GM19238 (cell line): ENCODE data around the gene CHIC2.
"Not testable (repeated sequence)": the region's sequence is repeated elsewhere in the genome, so short reads cannot be mapped to it uniquely, and the experiment has no call there.

Source experiments
- DNase-seq: peaks from one replicate; pipeline ENCODE4 v3.0.0; 2011; ENCODE audit warnings: low spot score; ENCODE audit not compliant: insufficient read length

CHIC2 gene

DNA sequence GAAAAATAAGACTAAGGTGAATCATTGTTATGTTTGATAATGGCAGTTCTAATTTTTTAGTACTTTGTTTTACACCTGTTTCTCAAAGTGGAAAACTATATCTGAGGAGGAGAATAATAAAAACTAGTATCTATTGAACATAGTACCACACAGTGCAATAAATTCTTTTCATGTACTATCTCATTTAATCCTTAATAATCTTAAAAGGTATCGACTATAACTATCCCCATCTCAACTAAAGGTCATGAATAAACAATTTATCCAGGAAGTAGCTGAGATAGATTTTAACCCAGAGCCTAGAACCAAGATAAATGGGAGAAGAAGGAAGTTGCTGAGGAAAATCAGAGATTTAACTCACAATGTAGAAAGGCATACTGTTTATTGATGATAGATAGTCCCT lies 2.5 kb downstream of the CHIC2 start:
- no peak for DNase-seq

DNA sequence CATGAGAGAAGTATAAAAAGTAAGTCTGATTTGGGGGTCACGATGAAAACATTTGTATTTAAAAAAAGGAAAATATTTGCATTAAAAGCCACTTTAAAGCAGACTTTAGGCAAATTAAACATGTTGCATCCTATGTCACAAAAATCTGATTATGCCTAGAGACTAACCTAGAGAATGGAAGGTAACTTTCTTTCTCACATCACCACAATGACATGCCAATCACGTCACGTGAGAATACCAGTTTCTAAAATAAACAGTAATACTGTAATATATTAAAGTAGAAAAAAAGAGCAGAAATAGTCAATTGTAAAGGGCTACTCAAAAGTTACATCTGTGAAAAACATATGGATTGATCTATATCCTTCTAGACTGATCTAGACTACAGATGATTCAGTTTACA lies 3.3 kb downstream of the CHIC2 start:
- DNase-seq, result no peak

DNA sequence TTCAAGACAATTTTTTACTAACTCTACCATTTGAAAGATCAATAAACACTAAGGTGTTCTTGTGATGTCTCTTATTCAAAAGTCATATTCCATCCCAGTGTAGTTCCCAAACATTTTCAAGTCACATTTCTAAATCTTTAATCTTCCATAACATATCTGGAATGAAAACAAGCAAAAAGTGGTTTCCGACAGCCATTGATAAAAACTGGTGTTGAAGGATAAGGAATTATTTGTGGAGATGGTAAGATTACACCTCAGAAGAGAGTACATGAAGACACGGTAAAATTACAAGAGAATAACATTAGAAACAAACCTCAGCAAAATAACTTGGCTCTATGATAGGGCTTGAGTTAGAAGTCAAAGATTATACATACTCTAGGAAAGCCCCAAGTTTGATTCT lies 4.3 kb downstream of the CHIC2 start:
- DNase-seq, result no peak

DNA sequence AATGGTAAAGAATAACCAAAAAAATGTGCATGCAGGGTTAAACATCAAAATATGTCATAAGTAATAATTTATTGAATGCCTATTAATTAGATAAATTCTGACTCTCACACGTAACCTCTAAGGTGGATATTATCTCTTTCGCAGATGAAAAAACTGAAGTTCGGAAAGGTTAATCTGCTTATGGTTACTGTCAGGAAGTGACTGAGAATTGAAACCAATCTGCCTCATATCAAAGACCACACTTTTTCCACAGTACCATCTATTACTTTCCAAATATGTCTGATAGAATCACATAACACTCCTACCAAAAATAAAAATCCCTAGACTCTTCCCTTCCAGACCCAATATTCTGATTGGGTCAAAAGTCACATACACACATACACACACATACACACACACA lies 6.2 kb downstream of the CHIC2 start:
- DNase-seq, result no peak

DNA sequence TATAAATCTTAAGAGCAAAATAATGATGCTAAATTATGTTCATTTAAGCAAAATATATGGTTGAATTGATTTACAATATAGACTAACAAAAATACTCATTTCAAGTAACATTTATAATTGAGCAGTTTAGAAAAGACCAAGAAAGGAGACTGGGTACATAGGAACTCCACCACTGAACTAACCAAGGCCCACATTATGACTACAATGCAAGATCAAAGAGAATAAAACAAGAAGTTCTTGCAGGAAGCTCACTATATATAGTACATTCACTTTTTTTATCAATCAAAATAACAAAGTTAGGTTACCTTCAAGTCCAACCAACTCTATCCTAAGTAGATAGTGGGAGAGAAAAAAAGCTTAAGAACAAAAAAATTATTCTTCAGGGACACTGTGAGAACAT lies 8.0 kb downstream of the CHIC2 start:
- DNase-seq, result no peak

DNA sequence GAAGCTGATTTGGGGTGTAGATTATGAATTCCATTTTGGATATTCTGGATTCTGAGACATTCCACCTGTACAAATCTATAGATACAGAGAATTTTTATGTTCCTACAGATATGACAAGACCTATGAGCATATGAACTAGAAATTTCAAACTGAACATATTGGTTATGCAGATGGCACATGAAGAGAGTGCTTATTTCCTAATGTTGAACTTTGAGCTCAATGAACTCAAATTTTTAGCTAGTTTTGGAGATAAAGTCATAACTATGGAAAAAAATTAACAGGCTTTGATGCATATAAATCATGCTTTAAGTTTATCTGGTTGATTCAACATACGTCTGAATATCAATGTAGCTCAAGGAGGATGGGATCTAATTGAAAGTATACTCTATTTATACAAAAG lies 8.9 kb downstream of the CHIC2 start:
- DNase-seq, result no peak

DNA sequence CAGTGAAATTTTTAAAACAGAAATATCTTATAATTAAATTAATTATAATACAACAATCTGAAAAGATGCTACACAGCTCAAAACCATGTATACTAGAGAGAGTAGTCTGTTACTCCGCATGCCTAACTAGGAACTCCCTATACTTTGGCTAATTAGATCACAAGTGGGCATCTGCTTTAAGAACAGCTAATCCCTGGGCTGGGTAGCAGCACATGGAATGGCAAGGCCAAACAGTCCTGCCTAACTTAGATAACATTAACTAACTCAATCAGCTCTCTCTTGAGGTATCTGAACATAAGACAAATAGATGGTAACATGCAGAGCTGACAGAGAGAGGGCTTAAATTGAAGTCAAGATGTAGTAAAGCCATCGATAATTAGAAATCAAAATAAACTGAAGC lies 9.9 kb downstream of the CHIC2 start:
- no peak for DNase-seq

DNA sequence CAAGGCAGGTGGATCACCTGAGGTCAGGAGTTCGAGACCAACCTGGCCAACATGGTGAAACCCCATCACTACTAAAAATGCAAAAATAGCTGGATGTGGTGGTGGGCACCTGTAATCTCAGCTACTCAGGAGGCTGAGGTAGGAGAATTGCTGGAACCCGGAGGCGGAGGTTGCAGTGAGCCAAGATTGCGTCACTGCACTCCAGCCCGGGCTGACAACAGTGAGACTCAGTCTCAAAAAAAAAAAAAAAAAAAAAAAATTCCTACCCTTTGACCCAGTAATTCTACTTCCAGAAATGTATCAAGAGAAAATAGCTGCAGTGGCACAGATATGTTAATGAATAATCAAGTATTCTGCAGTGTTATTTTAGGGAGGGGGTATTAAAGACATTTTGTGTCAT lies 11.1 kb downstream of the CHIC2 start:
- not testable (repeated sequence) for DNase-seq

DNA sequence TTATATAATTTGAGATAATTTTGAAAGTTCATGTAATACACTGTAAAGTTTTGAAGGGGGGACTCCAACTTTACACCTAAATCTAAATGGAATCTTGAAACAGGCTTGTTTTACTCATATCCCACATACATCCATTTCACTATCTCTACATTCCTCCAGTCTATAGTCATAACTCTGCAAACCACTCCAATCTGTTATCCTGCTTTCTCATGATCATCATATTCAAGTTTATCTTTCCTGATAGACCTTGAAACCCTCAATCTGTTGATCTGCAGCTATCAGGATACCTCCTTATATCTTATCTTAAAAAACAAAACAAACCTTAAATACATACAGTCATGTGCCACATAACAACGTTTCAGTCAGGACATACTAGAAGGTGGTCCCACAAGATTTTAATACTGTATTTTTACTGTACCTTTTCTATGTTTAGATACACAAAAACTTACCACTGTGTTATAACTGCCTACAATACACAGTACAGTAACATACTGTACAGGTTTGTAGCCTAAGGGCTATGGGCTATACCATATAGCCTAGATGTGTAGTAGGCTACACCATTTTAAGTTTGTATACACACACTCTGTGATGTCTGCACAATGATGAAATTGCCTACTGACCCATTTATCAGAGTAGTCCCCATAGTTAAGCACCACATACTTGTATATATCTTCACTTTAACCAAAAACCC lies 14.0 kb downstream of the CHIC2 start:
- no peak for DNase-seq

DNA sequence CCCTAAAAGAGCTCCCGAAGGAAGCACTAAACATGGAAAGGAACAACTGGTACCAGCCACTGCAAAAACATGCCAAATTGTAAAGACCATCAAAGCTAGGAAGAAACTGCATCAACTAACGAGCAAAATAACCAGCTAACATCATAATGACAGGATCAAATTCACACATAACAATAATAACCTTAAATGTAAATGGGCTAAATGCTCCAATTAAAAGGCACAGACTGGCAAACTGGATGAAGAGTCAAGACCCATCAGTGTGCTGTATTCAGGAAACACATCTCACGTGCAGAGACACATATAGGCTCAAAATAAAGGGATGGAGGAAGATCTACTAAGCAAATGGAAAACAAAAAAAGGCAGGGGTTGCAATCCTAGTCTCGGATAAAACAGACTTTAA lies 20.8 kb downstream of the CHIC2 start:
- not testable (repeated sequence) for DNase-seq

DNA sequence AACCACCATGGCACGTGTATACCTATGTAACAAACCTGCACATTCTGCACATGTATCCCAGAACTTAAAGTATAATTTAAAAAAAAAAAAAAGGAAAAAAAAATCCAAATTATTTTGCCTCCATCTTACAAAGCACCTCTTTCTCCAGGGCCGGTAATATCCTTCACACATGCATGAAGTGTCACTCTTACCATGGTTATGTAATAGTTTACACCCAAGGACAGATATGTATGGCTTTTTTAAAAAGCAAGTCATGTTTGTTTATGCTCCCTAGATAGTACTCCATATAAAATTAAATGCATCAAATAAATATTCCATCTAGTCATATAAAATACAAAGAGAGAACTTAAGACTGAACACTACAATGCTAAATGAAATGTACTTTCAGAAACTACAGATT lies 22.5 kb downstream of the CHIC2 start:
- DNase-seq, result no peak

DNA sequence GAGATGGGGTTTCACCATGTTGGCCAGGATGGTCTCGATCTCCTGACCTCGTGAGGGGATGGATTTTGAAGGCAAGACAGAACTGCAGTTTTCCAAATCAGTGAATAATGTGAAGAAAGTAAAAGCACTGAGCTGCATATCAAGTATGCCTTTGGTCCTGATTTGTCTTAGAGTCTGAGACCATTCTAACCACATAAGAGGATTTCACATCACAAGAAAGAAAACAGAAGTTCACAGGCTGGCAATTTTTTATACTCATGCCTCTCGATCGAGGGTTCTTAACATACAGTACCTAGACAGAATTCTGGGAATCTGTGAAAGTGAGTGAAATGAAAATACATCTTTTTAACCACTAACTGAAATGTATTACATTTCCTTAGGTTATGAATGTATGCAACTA lies 23.3 kb downstream of the CHIC2 start:
- DNase-seq, result no peak

DNA sequence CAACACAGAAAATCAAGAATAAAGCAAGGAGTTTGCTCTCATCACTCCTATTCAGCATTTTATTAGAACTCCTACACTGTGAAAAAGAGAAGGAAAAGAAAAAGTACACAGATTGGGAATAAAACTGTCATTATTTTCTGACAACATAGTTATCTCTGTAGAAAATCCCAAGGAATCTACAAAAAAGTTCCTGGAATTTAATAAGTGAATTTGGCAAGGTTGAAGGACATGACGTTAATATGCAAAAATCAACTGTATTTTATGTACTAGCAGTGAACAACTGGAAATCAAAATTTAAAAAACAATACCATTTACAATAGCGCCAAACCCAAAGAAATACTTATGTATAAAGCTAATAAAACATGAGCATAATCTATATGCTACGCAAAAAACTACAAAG lies 26.3 kb downstream of the CHIC2 start:
- DNase-seq, result no peak

DNA sequence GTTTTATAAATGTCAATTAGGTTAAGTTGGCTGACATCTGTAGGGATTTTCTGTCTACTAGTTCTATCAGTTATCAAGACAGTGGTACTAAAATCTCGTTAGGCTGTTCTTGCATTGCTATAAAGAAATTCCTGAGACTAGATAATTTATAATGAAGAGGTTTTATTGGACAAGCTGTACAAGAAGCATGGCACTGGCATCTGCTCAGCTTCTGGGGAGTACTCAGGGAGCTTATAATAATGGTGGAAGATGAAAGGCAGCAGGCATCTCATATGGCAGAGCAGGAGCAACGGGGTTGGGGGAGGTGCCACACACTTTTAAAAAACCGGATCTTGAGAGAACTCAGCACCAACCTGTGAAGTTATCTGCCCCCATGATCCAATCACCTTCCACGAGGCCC lies 28.2 kb downstream of the CHIC2 start:
- DNase-seq, result no peak

DNA sequence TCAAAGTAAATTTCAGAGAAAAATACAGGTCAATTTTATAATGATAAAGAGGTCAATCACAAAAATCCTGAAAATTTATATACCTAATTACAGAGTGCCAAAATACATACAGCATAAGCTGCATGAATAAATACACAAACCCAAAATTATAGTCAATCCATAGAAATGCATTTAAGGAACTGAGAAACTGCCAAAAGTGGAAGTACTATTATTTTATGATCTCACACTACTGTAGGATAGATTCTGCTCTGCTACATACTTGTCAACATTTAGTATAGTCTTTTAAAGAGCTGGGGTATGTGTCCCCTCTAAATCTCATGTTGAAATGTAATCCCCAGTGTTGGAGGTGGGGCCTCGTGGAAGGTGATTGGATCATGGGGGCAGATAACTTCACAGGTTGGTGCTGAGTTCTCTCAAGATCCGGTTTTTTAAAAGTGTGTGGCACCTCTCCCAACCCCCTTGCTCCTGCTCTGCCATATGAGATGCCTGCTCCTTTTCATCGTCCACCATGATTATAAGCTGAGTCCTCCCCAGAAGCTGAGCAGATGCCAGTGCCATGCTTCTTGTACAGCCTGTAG lies 31.8 kb downstream of the CHIC2 start:
- DNase-seq, result no peak

DNA sequence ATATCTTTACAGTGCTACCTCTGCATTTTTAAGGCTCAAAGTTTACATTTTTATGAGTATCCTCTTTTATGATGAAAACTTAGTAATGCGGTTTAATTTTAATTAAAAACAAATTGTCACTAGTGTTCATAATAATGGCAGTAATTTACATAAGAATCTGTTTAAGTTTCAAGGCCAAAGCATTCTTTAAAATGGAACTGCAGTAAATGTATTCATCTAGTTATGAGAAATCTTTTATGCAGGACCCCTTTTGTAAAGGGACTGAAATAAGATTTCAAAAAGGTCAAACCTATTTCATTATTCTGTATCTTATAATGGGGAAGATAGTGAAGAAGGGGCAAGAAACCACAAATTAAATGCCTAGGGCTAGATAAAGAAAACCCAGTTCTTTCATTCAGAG lies 37.1 kb downstream of the CHIC2 start:
- DNase-seq, result no peak

DNA sequence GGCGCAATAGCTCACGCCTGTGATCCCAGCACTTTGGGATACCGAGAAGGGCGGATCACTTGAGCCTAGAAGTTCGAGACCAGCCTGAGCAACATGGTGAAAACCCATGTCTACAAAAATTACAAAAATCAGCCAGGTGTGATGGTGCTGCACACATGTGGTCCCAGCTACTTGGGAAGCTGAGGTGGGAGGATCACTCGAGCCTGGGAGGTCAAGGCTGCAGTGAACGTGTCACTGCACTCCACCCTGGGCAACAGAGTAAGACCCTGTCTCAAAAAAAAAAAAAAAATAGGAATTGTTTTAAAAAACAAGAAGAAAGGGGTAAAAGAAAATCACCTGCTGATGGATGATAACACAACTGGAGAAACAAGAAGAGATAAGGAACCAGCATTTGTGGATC lies 38.8 kb downstream of the CHIC2 start:
- DNase-seq, result no peak

DNA sequence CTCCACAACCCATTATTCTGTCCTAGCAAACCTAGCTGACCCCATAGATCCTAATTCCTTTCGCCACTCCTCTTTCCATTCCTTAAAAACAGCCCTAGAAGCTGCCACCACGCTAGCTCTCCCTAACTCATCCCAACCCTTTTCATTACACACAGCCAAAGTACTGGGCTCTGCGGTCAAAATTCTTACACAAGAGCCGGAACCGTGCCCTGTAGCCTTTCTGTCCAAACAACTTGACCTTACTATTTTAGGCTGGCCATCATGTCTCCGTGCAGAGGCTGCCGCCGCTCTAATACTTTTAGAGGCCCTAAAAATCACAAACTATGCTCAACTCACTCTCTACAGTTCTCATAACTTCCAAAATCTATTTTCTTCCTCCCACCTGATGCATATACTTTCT lies 41.4 kb downstream of the CHIC2 start:
- DNase-seq, result not testable (repeated sequence)

DNA sequence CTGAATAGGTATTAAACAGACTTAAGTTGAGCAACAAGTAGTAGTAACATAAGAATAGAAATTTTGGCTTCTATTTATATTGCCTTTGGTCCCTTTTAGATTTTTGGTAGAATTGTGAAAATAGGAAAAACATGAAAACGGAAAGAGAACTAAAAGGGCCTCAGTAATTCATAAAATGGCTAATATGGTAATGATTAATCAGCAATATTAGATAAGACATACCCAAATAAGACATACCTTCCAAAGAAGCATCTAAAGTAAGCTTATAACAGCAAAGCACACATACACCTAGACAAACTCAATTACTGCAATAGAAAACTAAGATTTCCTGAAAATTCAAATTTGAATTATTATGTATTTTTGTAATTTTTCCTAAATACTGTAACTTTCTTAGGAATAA lies 46.4 kb downstream of the CHIC2 start:
- DNase-seq, result no peak

DNA sequence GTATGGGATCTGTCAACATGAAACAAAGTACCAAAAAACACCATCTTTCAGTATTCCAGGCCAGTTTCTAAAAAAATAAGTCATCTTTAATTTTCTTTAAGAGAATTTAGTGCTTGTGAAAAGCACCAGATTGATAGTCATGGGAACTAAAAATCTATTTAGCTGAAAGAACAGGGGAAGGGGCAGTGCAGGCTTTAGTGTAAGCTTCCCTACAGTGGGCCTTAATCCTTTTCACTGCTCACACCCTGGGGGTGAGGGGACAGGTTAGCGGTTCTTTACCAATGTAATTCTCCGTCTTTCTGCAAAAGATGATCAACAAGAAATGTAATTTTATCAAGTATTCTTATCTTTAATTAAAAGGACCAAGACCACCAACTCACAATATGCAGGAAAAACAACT lies 47.1 kb downstream of the CHIC2 start:
- DNase-seq, result no peak

DNA sequence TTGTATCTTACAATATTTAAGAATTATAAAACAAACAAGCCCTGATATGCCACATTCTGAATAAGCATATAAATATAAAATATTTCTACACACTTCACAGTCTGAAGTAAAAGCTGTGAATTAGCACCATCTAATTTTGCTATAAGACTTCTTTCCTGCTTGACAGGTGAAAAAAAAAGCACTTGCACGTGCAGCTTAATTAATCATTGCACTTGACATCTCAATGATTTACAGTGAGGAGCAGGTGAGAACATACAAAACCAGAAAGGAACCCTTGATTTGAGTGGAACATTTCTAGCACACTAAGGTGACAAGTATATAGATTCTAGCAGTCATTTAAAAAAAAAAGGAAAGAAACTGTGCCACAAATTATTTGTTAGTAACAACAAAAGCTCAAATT lies 47.9 kb downstream of the CHIC2 start:
- no peak for DNase-seq

DNA sequence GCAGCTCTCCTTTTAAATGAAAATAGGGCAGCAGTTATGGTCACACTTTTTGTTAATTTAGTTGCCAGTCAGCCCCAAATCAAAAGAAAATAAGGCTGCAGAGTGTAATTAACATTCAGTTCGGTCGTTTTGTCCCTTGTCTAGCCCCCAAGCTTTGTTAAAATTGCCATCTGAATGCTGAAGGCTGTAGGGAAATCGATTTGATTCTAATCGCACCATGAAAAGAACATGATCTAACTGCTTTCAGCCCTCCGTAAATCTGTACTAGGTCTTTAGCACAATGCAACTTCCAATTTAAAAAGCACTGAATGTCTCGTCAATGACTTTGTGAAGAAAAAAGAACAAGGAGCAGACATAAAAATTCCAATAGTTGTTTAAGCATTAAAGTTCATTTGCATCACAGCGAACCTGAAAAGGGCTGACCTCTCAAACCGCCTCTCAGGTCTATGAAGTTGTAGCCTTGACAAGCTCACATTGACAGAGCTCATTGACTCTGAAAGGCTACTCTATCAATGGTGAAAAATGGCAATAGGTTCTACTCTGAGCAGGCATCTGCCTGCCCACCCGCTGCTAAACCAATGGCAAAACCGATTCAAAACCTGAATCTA lies 48.9 kb downstream of the CHIC2 start:
- DNase-seq, result no peak

DNA sequence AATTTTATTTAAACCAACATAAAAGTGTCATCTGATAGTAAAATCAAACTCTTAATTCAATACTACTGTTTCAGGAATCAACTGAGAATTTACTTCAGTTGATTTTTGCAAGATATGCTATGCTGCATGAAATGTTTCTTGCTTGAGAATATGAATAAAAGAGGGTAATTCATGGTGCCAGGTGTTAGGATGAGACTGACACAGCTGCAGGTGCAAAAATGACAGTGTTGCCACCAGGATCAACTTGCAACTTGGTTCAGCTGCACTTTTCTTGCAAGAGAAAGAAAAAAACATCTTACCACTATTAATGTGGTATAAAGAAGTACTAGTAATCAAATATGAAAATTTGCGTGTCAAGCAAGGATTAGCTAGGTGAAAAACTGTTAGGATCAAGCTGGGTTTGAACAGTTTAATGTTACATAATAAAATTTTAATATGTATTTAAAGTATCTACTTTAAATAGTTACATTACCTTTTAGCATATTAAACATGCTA lies 49.7 kb downstream of the CHIC2 start:
- DNase-seq, result no peak
